CD4-positive, alpha-beta T cell treated with Interleukin-6 at 100 ng/mL for 8 hours (primary cell): ENCODE results near the gene UBL7.
A peak's percentile ranks its signal among the peaks of the same experiment; 100 is the strongest.

Source experiments
- DNase-seq: peaks from one replicate; pipeline ENCODE4 v3.0.0-alpha.2; 2020; ENCODE audit warnings: mixed read lengths, low spot score

UBL7 gene

GRCh38 chr15:74408385-74408784, 52.6 kb downstream of the UBL7 start:
- no peak for DNase-seq

GRCh38 chr15:74406992-74407705, 53.8 kb downstream of the UBL7 start:
- DNase-seq: no peak

DNA sequence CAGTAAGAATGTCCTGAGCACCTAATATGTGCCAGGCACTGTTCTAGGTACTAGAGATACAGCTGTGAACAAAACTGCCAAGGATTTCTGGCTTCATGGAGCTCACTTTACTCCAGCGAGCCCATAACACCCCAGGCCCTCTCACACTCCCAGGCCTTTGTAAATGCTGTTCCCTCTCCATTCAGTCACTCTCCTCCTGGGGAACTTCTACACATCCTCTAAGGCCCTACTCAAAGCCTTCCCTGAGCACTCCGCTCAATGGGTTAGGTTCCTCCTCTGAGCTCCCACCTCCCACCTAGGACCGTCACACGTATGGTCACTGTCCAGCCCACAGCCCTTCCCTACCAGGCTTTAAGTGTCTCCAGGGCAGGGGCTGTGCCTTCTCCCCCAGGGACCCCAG, 54.4 kb downstream of the UBL7 start:
- no peak for DNase-seq

GRCh38 chr15:74405823-74406222, 55.1 kb downstream of the UBL7 start:
- no peak for DNase-seq

DNA sequence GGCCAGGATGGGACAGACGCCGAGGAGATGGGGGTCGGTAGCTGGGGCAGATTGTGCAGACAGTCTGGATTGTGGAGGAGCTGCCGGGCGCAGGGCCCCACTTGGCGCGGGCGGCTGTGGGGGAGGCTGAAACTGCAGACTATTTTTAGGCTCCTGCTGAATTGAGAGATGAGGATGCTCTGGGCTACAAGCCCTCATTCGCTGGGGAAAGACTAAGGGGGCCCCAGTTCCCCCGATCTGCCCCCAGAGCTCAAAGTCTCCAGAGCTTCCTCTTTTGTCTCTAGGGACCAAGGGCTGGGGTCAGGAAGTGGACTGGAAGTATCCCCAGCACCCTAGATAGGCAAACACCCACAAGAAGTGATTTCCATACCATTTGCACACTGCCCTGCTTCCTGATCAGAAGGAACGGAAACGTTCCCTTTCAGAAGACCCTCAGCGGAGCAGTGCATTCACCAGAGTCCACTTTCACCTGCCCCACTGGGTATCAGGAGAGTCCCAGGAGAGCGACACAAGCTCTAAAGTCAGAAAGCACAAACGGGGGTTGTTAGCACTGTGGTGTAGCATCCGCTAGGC, 56.9 kb downstream of the UBL7 start:
- no peak for DNase-seq

DNA sequence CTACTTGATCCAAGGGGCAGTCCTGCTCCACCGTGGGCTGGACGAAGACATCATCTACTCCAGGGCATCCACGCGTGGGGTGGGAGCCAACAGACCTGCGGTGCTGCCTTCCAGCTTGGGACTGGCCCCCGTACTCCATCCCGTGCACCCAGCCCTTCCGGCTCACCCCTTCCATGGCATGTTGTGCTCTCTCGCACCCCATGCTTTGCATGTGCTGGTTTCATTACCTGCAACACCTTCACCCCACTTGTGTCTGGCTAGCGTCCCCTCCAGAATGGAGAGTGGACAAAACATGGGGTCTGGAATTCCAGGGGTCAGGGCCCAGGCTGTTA, 57.4 kb downstream of the UBL7 start:
- DNase-seq: no peak

DNA sequence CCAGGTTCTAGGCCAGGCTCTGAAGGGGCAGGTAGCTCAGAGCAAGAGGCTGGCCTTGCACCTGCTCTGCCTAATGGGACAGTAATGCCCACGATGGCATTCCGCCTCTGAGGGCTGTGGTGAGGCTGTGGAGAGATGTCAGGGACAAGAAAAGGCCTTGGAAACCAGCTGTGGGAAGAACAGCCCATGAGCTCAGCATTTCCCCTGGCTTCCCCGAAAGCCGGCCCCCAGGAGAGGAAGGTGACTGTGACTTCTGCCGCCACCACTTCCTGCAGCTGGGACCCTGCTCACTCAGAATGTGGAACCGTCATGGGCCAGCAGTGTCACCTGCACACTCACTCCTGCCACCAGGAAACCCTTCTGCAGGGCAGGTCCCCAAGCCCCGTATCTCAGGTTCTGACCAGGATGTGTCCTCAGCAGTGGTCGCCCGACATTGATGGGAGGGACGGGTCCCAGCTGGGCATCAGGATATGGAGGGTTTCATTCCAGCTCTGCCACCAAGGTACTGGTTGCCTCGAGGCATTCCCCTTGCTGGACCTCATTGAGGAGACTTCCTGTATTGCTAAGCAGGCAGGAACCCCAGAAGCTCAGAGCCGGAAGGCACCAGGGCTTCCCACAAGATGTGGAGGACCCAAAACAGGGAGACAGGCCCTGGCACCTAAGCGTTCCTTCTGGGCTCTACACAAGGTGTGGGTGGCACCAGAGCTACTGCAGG, 57.9 kb downstream of the UBL7 start:
- peak; percentile 60 for DNase-seq

- no peak for DNase-seq
Measured at GRCh38 chr15:74402337-74402841, 58.6 kb downstream of the UBL7 start.

- no peak for DNase-seq
Measured at GRCh38 chr15:74400915-74401757, 59.8 kb downstream of the UBL7 start.

- DNase-seq: no peak
Measured at GRCh38 chr15:74400313-74400860, 60.6 kb downstream of the UBL7 start.

DNA sequence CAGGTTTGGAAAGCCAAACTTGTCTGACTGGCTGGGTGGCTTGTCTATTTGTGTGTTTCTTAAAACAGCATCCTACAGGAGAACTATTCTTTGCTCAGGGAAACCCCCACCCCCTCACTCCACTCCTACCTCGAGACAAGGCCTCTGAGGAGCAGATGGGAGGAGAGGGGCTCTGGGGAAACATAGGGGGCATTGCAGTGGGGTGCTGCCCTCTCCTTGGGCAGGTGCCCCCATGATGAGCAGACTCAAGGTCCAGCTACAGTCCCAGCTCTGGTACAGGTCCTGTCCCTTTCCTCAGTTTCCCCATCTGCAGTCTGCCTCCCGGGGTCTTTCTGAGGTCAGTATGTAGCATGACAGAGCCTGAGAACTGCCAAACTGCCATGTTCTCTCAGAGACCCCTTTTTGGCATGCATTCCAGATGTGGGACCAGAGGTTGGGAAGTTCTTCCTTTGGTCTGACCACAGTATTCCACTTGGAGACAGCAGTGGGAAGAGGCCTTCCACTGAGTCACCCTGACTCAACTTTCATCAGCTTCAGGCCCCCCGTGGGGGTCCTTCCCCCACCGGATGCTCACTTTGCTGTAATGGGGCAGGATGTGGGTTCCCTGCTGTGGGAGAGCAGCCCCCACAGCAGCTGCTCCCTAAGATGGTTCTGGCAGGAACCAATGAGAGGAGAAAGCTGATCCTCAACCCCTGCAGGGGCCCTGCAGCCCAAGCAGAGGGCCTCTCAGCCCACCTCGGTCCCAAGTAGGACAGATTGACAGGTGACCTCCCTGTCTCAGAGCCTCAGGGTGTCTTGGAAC, 61.2 kb downstream of the UBL7 start:
- DNase-seq: peak; percentile 28

- no peak for DNase-seq
Measured at GRCh38 chr15:74399100-74399499, 61.9 kb downstream of the UBL7 start.

GRCh38 chr15:74398183-74398582, 62.8 kb downstream of the UBL7 start:
- no peak for DNase-seq

- DNase-seq: no peak
Measured at GRCh38 chr15:74397239-74398068, 63.5 kb downstream of the UBL7 start.

DNA sequence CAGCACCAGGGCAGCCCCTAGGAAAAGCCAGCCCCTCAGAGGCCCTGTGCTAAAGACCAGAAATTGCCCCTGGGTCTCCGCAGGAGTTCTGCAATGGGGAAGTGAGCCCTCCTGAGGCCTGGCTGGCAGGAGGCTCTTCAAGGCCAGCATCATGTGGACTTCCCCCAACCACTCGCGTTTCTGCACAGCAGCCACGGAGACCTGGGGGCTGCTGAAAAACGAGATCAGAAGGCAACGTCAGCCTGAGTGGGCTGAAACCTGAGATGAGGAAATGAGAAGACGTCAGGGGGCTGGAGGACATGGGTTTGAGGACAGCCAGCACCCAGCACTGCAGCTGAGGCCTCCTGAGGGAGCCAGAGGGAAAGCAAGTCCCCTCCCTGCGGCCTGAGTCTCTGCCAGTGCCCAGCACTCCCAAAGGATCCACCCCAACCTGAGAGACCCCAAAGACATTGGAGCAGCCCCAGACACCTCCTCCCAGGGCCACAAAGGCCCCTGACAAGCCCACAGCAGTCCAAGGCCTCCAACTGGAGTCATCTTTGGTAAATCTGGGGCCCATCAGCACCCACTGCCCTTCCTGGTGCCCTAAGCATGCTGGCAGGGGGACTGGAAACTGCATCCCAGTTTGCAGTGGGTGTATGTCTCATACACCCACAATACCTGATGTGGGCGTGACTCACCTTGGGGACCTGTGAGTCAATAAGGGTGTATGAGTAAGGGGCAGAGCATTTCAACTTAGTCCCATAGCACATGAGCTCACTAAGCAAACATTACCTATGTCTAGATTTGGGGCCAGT, 64.3 kb downstream of the UBL7 start:
- no peak for DNase-seq

- no peak for DNase-seq
Measured at GRCh38 chr15:74396146-74396438, 64.9 kb downstream of the UBL7 start.
